ENCODE measurements around the gene MBOAT7. TPM values are rescaled to one million over a fixed set of nuclear protein-coding genes. Genes with fewer than 3 reads are reported as not detected.

The MBOAT7 gene
- total RNA-seq, 1 donor from 2014 or later: 9.5 TPM

Other genes with a start within 250 kb of the MBOAT7 start
- gene CACNG8, start 226.6 kb downstream of the MBOAT7 start, total RNA-seq: under 0.01 and 0.22 TPM in 2 replicates
- 0.20 and 1.5 TPM in 2 replicates for gene CACNG6, start 197.9 kb downstream of the MBOAT7 start, total RNA-seq
- not detected in 2 replicates for gene VSTM1, start 125.7 kb downstream of the MBOAT7 start, total RNA-seq
- gene TARM1, start 108.2 kb downstream of the MBOAT7 start, total RNA-seq: not detected in 2 replicates
- gene OSCAR, start 88.8 kb downstream of the MBOAT7 start, total RNA-seq: under 0.01 TPM in 1 of 2 replicates, not detected in the other
- gene NDUFA3, start 86.7 kb downstream of the MBOAT7 start, total RNA-seq: 19.2 and 23.4 TPM in 2 replicates
- 20.5 and 27.4 TPM in 2 replicates for gene TFPT, start 73.9 kb downstream of the MBOAT7 start, total RNA-seq
- 48.6 and 51.9 TPM in 2 replicates for gene PRPF31, start 73.8 kb downstream of the MBOAT7 start, total RNA-seq
- gene CNOT3, start 51.8 kb downstream of the MBOAT7 start, total RNA-seq: 4.1 and 4.8 TPM in 2 replicates
- gene LENG1, start 29.9 kb downstream of the MBOAT7 start, total RNA-seq: 3.3 and 5.4 TPM in 2 replicates
- gene TMC4, start 16.4 kb downstream of the MBOAT7 start, total RNA-seq: 0.22 TPM in 1 of 2 replicates, not detected in the other
- gene TSEN34, start 1.7 kb upstream of the MBOAT7 start, total RNA-seq: 35.1 and 38.8 TPM in 2 replicates
- gene RPS9, start 11.3 kb upstream of the MBOAT7 start, total RNA-seq: 2,773 and 3,236 TPM in 2 replicates
- not detected in 2 replicates for gene LILRB3, start 33.4 kb upstream of the MBOAT7 start, total RNA-seq
- gene LILRA6, start 53.2 kb upstream of the MBOAT7 start, total RNA-seq: not detected in 2 replicates
- gene LILRB5, start 67.7 kb upstream of the MBOAT7 start, total RNA-seq: not detected in 2 replicates
- not detected in 2 replicates for gene LILRB2, start 91.5 kb upstream of the MBOAT7 start, total RNA-seq
- gene LILRA5, start 123.6 kb upstream of the MBOAT7 start, total RNA-seq: not detected in 2 replicates
- gene LILRA4, start 149.6 kb upstream of the MBOAT7 start, total RNA-seq: not detected in 2 replicates
- gene LAIR1, start 175.4 kb upstream of the MBOAT7 start, total RNA-seq: not detected in 2 replicates
- not detected in 2 replicates for gene TTYH1, start 225.9 kb upstream of the MBOAT7 start, total RNA-seq

All from lung microvascular endothelial cell (primary cell).